Sciatic nerve (tissue), 2 donors: ENCODE data around the gene CDC123. TPM values are rescaled to one million over a fixed set of nuclear protein-coding genes. Genes with fewer than 3 reads are reported as not detected.
"Not testable (repeated sequence)": the region's sequence is repeated elsewhere in the genome, so short reads cannot be mapped to it uniquely, and the experiment has no call there.

Source experiments
- ATAC-seq: fragments of 200-7000 bp; cut with Tn5 transposase; one replicate; pipeline ENCODE4 v1.9.1; 2020; ENCODE audit warnings: mild to moderate bottlenecking, moderate library complexity
- DNase-seq: peaks from one replicate; pipeline ENCODE4 v3.0.0-alpha.2; 2020; ENCODE audit warnings: low spot score
- intact Hi-C: fragments of 100-400 bp; cut with DNase I; formaldehyde crosslinking; loops from one replicate; pipeline ENCODE4 v1.14.2; 2022
- total RNA-seq: library from RNA; stranded (reverse); fragmentation: NEBNext Ultra II Directional; extraction: Animal tissue kit (Norgen Biotek cat#: 25700); gene quantifications from one replicate; pipeline ENCODE4 v1.2.1, GENCODE V29; 2021
- donor health status: DM: no; HTN: no; CAD: no.
- donor health status: DM: no; HTN: no; CAD: no.

Gene CDC123, protein sequence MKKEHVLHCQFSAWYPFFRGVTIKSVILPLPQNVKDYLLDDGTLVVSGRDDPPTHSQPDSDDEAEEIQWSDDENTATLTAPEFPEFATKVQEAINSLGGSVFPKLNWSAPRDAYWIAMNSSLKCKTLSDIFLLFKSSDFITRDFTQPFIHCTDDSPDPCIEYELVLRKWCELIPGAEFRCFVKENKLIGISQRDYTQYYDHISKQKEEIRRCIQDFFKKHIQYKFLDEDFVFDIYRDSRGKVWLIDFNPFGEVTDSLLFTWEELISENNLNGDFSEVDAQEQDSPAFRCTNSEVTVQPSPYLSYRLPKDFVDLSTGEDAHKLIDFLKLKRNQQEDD
- 42.2 TPM for total RNA-seq

GRCh38 chr10:12195603-12196506, at the start of gene CDC123, which contains the start of gene NUDT5:
TSS of gene CDC123 (plus strand) at chr10:12196188. CDS start at chr10:12196246, 58 bp downstream.
TSS of gene NUDT5 (minus strand) at chr10:12195891. CDS start at chr10:12186291, 9,600 bp downstream.
- intact Hi-C loops = no loop called here
- DNase-seq (peak; percentile 89), ATAC-seq (peak; percentile 98)

- no peak for ATAC-seq
- intact Hi-C loops = no loop called here
- DNase-seq = no peak
These were observed 45.8 kb upstream of the CDC123 start for GRCh38 chr10:12150163-12150562.

- DNase-seq = no peak
- intact Hi-C loops = no loop called here
- no peak for ATAC-seq
These were observed 41.5 kb upstream of the CDC123 start for GRCh38 chr10:12154516-12154915.

GRCh38 chr10:12156367-12157123, 39.4 kb upstream of the CDC123 start:
- no peak for ATAC-seq
- DNase-seq = no peak
- intact Hi-C loops = no loop called here

DNA sequence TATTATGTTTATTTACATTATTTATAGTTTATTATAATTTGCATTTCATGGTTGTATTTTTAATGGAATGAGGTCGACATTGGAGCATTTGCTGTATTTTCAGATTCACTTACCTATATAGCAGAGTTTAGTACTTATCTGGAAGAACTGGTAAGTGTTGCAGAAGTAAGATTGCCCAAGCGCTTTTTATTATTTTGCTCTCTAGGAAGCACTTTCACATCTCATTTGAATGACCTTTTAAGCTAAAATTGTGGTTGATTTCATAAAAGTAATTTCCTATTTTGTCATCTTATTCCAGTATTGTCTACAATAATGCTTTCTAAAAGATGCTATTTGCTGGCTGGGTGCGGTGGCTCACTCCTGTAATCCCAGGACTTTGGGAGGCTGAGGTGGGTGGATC, 37.9 kb upstream of the CDC123 start:
- DNase-seq (no peak), ATAC-seq (no peak)
- intact Hi-C loops = no loop called here

DNA sequence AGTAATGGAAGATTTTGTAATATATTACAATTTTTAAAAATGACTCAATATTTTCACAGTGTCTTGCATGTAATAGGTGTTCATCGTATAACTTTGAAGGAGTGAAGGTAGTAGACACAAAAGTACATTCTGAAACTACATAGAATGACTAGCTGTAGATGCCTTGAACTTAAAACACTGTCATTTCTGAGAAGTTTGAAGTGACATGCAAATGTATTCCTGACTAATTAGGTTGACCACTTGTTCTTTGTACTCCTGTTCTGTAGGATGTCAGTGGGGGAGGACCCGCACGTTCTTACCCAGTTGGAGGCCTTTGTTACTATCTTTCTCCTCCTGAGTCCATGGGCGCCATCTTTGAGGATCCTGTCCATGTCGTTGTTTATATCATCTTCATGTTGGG, 35.3 kb upstream of the CDC123 start:
- DNase-seq = no peak
- ATAC-seq = no peak
- intact Hi-C loops = no loop called here

DNA sequence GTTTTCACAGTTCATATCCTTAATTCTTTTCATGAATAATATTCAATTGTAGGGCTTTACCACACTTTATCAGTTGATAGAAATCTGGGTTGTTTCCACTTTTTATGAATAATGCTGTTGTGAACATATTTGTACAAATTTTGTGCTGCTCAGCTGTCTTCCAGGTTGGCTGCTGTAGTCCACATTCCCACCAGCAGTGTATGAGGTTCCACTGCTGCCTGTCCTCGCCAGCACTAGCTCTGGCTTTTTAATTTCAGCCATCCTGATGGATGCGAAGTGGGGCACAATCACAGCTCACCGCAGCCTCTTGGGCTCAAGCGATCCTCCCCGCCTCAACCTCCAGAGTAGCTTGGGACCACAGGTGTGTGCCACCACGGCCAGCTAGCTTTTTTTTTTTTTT, 33.1 kb upstream of the CDC123 start:
- no peak for DNase-seq
- ATAC-seq = no peak
- intact Hi-C loops = no loop called here

- DNase-seq = no peak
- intact Hi-C loops = no loop called here
- no peak for ATAC-seq
These were observed 31.9 kb upstream of the CDC123 start for GRCh38 chr10:12164085-12164484.

DNA sequence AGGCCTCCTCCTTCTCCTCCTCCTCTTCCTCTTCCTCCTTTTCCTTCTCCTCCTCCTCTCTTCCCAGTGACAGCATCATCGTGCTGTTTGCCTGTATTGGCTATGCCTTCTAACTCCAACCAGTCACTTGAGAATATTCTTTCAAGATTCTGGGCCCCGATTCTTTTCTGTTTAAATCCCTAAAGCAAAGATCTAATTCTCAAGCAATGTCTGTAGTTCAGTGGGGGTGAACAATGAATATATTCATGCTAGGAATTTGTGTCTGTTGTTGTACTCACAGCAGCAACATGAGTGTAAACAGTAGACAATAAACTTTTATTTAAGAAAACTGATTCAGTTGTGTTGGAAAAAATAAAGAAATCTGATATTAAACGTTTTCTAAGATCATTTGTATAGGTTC, 31.0 kb upstream of the CDC123 start:
- DNase-seq (no peak), ATAC-seq (peak; percentile 42)
- intact Hi-C loops = no loop called here

DNA sequence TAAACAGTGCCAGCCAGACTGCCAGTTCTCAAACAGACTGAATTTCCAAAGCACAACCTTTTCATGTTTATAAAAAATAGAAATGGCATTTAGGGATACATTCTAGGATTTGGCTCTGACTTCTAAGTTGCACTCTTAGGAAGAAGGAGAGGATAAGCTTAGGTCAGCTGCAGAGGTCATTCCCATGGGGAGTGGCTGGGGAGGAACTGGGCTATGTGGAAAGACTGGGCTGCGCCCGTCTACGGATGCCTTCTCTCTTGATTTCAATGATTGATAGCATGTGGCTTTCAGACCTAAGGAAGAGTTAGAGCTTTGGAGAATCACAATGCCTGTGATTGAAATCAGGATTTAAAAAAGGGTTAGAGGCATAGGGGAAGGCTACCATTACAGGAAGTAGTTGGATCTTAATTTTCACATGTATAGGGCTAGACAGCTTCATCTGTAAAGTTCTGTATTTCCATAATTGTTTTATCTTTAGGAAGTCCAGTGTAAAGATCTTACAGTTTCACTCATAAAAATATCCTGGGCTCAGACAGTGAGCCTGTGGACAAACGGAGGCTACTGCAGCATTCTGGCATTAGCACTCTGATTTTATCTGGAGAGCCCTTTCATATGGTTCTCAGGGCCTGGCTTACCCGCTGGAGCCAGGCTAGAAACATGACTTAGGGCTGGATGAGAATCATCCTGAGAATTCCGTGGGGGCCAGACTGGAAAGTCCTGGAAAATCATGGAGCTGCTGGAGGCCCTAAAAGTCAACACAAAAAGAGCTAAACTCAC, 29.8 kb upstream of the CDC123 start:
- intact Hi-C loops = no loop called here
- DNase-seq (no peak), ATAC-seq (peak; percentile 59)

- DNase-seq, ATAC-seq, intact Hi-C loops: not testable (repeated sequence)
These were observed 24.5 kb upstream of the CDC123 start for GRCh38 chr10:12171512-12171911.

GRCh38 chr10:12177642-12178041, 18.3 kb upstream of the CDC123 start:
- ATAC-seq = no peak
- intact Hi-C loops = no loop called here
- no peak for DNase-seq

DNA sequence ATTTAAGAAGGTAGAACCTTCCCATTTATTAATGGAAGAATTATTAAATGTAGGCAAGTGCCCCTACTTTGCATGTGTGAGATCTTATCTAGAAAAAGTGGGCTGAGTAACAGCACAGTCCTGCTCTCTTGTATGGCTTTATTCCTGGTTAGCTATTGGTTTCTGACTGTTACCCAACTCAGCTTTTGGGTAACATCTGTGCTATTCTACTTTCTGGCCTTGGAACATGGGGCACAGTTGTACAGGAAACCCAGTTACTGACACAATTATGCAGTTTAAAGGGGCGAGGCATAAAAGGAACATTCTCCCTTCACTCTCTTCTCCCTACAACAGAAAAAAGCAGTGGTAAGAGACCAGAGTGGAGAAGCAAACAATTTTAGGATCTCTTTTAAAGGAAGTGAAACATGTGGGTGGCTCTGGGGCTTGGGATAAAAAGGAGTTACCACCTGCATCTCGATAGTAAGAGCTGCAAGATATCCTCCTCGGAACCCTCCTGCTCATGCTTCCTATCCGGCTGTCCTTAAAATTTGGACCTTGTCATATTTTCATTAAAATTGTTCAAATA, 16.3 kb upstream of the CDC123 start:
- no peak for ATAC-seq
- intact Hi-C loops = no loop called here
- DNase-seq = no peak

GRCh38 chr10:12180221-12180974, 15.6 kb upstream of the CDC123 start:
- intact Hi-C loops = no loop called here
- ATAC-seq = no peak
- DNase-seq = no peak

DNA sequence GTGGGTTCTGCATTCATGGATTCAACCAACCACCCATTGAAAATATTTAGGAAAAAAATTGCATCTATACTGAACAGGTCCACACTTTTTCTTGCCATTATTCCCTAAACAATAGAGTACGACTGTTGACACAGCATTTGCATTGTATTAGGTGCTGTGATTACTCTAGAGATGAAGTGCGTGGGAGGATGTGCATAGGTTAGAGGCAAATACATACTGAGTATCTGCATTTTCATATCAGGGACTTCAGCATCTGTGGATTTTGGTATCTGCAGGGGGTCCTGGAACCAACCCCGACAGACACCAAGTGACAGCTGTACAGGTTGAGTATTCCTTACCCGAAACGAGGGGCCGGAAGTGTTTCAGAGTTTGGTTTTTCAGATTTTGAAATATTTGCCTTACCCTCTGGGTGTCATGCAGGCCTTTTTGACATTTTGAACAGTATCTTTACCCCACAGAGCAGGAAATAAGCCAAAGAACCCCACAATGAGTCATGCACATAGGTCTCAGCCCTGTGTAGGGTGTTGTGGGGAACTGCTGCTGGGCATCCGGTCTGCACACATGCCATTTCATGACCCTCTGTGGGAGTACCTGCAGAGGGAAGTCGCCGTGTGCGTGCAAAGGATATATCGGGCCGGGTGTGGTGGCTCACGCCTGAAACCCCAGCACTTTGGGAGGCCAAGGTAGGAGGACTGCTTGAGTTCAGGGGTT, 14.8 kb upstream of the CDC123 start:
- ATAC-seq (no peak), DNase-seq (no peak)
- intact Hi-C loops = no loop called here

- DNase-seq = no peak
- no peak for ATAC-seq
- intact Hi-C loops = no loop called here
These were observed 11.8 kb upstream of the CDC123 start for GRCh38 chr10:12184165-12184564.

DNA sequence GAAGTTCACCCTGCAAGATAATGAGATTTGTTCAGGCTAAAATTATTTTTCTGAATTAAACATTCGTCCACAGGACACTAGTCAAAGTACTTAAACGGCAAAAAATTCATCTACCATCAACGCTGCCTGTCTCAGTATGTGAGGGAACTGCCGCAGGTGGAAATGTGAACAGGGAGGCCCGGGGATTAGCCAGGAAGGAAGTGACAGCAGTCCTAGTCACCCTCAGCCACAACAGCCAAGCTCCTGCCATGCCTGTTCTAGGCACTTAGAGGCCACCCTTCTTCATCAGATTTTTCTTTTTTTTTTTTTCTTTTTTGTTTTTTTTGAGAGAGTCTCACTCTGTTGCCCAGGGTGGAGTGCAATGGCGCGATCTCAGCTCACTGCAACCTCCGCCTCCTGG, 9.7 kb upstream of the CDC123 start:
- ATAC-seq (no peak), DNase-seq (no peak)
- intact Hi-C loops = no loop called here
